Right atrium auricular region (tissue), 2 donors: Measurements from ENCODE around the gene SIGLEC6. TPM values are rescaled to one million over a fixed set of nuclear protein-coding genes. Genes with fewer than 3 reads are reported as not detected.

Experiments
- DNase-seq: peaks from one replicate; pipeline ENCODE4 v3.0.0-alpha.2; 2019; ENCODE audit warnings: low spot score
- H3K27ac ChIP-seq, 2 donors: fragments of 200-600 bp; sonication (generic); 1 replicate in 1 of 2; 2 replicates in 1 of 2; pipeline ENCODE4 v1.5.1; 2016 to 2019
- H3K27me3 ChIP-seq, 2 donors: fragments of 200-600 bp; sonication (generic); one replicate each; pipeline versions ENCODE4 v1.5.1 to v1.6.0; 2017 to 2019
- H3K36me3 ChIP-seq: fragments of 200-600 bp; sonication (generic); one replicate; pipeline ENCODE4 v1.5.1; 2016
- H3K4me1 ChIP-seq, 2 donors: fragments of 200-600 bp; sonication (generic); one replicate each; pipeline versions ENCODE4 v1.5.1 to v1.6.0; 2017 to 2019
- H3K4me3 ChIP-seq, 2 donors: fragments of 200-600 bp; sonication (generic); 1 replicate in 1 of 2; 2 replicates in 1 of 2; pipeline ENCODE4 v1.5.1; 2017 to 2019; ENCODE audit warnings: mild to moderate bottlenecking in 1 of 2, moderate library complexity in 1 of 2
- H3K9me3 ChIP-seq, 2 donors: fragments of 200-600 bp; sonication (generic); one replicate each; pipeline ENCODE4 v1.5.1; 2019
- total RNA-seq, 2 donors: library from RNA; depleted of rRNA; stranded (reverse); fragments of >200 nt; gene quantifications; one replicate each; pipeline ENCODE4 v1.1.0, GENCODE V29; 2016
- TF ChIP-seq, protein P1 (sequence below), 2 donors: fragments of 200-600 bp; sonication (generic); IDR thresholded peaks; one replicate each; pipeline ENCODE4 v1.5.1; 2019; ENCODE audit warnings: antibody characterized with exemption in 2 of 2

SIGLEC6 gene
- under 1 TPM; 0.16 to 0.44 TPM for total RNA-seq

DNA sequence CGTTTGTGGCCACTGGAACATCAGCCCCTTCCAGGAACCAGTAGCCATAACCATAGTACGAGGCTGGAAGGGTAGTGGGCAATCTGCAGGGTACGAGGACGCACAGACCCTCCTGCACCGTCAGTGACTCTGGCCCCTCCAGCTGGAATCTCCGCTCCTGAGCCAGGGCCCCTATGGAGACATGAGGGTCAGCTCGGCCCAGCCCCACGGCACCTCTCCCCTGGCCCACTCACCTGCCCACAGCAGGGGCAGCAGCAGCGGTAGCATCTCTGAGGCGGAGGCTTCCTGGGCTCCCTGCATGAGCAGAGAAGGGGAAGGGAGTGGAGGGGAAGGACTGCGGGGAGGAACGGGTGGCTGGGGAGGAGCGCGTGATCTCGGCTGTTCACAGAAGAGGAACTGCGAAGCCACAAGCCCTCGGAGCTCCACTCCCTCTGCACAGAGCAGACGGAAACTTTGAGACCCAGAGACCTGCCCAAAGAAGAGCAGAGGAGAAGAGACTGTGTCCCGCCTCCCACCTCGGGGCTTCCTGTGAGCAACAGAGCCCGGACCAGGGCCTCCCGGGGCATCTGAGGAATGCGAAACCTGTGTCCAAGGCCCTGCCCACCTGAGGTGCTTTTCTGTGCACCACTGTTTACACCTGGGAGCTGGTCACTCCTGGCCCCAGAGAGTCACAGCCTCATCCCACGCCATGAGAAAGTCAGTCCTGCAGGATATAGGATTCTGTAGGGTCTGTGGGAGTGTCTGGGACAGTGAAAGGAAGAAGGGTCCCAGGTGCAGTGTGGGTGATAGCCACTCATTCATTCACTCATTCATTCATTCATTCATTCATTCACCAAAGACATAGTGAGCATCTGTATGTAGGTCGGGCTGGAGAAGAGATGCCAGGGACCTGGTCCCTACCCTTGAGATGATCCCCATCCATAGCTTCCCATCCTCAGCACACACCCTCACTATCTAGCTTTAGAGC lies at the start of gene SIGLEC6:
Gene SIGLEC6 (minus strand): TSS at position 322 of the 967 bp plus-strand sequence. CDS start 22 bp downstream, at position 300.
- no peaks in the 10 kb centered on the region for H3K27me3 ChIP-seq
- H3K9me3 ChIP-seq = peaks cover 0 to 15% of the 10 kb centered on the region in 2 donors
- TF ChIP-seq, protein P1, sequence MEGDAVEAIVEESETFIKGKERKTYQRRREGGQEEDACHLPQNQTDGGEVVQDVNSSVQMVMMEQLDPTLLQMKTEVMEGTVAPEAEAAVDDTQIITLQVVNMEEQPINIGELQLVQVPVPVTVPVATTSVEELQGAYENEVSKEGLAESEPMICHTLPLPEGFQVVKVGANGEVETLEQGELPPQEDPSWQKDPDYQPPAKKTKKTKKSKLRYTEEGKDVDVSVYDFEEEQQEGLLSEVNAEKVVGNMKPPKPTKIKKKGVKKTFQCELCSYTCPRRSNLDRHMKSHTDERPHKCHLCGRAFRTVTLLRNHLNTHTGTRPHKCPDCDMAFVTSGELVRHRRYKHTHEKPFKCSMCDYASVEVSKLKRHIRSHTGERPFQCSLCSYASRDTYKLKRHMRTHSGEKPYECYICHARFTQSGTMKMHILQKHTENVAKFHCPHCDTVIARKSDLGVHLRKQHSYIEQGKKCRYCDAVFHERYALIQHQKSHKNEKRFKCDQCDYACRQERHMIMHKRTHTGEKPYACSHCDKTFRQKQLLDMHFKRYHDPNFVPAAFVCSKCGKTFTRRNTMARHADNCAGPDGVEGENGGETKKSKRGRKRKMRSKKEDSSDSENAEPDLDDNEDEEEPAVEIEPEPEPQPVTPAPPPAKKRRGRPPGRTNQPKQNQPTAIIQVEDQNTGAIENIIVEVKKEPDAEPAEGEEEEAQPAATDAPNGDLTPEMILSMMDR (IDR thresholded peaks at IDR 0.05) = no peak
- no peaks in the 10 kb centered on the region for H3K36me3 ChIP-seq
- H3K4me1 ChIP-seq = no peaks in the 10 kb centered on the region
- no peak for DNase-seq
- H3K4me3 ChIP-seq = no peak within 1 kb of the TSS
- H3K27ac ChIP-seq = no peak within 1 kb of the TSS

DNA sequence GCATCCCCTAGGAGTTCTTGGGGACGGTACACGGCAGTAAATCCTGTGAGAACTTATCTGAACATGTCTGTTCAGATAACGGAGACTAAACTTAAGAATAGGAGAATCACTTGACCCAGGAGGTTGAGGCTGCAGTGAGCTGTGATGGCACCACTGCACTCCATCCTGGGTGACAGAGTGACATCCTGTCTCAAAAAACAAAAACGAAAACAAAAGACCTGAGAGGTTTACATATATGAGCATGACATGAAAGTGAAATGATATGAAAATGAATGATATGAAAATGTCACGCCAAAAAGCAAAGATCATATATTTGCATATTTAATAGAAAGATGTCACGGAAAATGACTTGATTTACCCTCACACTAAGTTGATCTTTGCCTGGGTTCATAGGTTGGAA lies 45.4 kb upstream of the SIGLEC6 start:
- TF ChIP-seq, protein P1 (IDR thresholded peaks at IDR 0.05) = no peak
- no peaks in the 10 kb centered on the region for H3K9me3 ChIP-seq
- no peak overlapping the region for H3K27ac ChIP-seq
- no peaks in the 10 kb centered on the region for H3K27me3 ChIP-seq
- peaks cover 0 to 9% of the 10 kb centered on the region in 2 donors for H3K4me1 ChIP-seq
- DNase-seq = no peak
- no peak overlapping the region for H3K4me3 ChIP-seq
- peaks cover 30% of the 10 kb centered on the region for H3K36me3 ChIP-seq

DNA sequence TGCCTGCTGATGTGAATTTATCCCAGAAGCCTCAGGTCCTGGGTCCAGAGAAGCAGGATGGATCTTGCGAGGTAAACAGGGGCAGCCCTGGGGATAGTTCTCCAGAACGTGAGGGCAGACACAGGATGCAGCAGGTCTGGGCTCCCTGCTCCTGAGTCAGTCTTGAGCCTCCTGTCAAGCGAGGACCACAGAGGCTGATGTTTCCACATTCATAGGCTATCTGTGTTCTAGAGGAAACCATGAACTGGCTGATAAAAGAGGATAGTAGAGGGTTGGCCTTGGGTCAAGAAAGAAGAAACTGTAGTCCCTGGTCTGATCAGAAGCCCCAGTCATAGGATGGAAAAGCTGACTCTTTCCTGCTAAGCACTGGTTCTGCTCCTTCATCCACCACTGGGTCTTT lies 41.9 kb upstream of the SIGLEC6 start:
- TF ChIP-seq, protein P1 (IDR thresholded peaks at IDR 0.05) = no peak
- DNase-seq = no peak
- H3K36me3 ChIP-seq = peaks cover 21% of the 10 kb centered on the region
- H3K9me3 ChIP-seq = no peaks in the 10 kb centered on the region
- H3K27me3 ChIP-seq = no peaks in the 10 kb centered on the region
- no peak overlapping the region for H3K4me3 ChIP-seq
- no peak overlapping the region for H3K27ac ChIP-seq
- peaks cover 0 to 12% of the 10 kb centered on the region in 2 donors for H3K4me1 ChIP-seq

DNA sequence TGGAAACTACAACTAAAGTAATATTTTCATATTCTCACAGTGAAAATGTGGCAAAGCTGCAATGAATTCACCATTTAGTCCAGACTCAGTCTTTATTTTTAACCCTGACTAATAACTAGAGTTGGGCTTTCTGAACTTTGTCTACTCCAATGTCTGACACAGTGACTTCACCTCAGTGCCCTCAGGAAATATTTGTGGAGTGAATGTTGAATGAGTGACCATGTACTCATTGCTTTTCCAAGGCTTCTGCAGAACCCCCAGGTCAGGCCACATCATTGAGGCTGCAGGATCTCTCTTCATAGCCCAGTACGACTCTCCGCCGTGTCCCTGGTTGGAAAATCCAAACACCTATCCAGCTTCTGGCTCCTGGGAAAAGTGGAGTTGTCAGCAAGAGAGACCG lies 41.4 kb upstream of the SIGLEC6 start:
- H3K9me3 ChIP-seq = no peaks in the 10 kb centered on the region
- H3K4me1 ChIP-seq = peaks cover 0 to 12% of the 10 kb centered on the region in 2 donors
- no peak for DNase-seq
- H3K27ac ChIP-seq = no peak overlapping the region
- peaks cover 21% of the 10 kb centered on the region for H3K36me3 ChIP-seq
- TF ChIP-seq, protein P1 (IDR thresholded peaks at IDR 0.05) = no peak
- H3K27me3 ChIP-seq = no peaks in the 10 kb centered on the region
- no peak overlapping the region for H3K4me3 ChIP-seq

DNA sequence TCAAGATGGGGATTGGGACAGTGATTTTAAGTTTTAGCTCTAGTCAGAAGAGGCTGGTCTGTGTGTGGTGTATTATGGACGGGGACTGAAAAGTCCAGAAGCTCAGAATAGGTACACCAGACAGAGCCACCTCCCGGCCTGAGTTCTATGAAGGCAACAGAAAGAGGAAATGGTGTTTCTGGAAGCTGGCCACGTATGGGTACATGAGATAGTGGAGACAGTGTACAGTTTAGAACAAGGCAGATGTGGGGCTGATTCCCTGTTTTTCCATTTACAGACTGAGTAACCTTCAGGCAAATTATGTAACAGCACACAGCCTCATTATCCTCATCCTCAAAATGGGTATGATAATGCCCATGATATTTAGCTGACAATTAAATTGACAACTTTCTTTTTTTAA lies 40.9 kb upstream of the SIGLEC6 start:
- TF ChIP-seq, protein P1 (IDR thresholded peaks at IDR 0.05) = no peak
- H3K27ac ChIP-seq = no peak overlapping the region
- no peaks in the 10 kb centered on the region for H3K9me3 ChIP-seq
- H3K27me3 ChIP-seq = no peaks in the 10 kb centered on the region
- H3K4me1 ChIP-seq = peaks cover 0 to 12% of the 10 kb centered on the region in 2 donors
- H3K36me3 ChIP-seq = peaks cover 21% of the 10 kb centered on the region
- peak overlapping the region in 1 of 2 donors; percentile 61 for H3K4me3 ChIP-seq
- no peak for DNase-seq
